Measurements from ENCODE around the gene TAS2R7.
"Not testable (repeated sequence)": the region's sequence is repeated elsewhere in the genome, so short reads cannot be mapped to it uniquely, and the experiment has no call there.

TAS2R7 gene, protein sequence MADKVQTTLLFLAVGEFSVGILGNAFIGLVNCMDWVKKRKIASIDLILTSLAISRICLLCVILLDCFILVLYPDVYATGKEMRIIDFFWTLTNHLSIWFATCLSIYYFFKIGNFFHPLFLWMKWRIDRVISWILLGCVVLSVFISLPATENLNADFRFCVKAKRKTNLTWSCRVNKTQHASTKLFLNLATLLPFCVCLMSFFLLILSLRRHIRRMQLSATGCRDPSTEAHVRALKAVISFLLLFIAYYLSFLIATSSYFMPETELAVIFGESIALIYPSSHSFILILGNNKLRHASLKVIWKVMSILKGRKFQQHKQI

GRCh38 chr12:10802587-10802986 lies at the start of gene TAS2R7:
Gene TAS2R7, minus strand, starts transcription at chr12:10802627. Its CDS starts 57 bp downstream, at chr12:10802570.
- DNase-seq (ENCODE audit: low read depth, low spot score): no peak

DNA sequence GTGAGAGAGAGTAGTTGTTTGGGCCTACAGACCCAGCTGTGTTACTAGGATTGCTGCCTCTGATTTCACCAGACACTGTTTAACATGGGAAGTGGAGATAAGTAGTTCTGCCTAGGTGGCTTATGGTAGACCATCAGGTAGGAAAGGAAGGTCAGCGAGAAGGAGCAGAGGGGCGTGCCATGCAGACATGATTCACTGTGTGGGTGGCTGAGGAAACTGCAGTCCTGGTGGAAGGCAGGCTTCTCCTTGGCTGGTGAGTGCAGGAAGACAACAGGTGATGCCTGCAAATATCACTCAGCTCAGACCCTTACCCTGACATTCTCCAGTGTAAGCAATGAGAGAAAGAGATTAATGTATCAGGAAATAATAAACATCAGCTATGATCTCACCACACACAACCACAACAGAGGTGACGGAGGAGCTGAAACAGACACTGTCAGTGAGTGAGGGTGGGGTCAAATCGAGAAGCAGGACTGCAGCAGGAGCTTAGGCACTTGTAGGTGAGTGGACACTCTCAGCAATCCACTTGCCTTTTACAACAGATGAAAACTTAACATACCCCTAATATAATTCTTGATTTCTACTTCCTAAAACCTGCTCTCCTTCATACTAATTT lies 48.9 kb upstream of the TAS2R7 start:
- DNase-seq (ENCODE audit: low read depth, low spot score): no peak

- DNase-seq (ENCODE audit: low read depth, low spot score): no peak
These were observed 47.0 kb upstream of the TAS2R7 start, which contains the start of gene PRR4 for GRCh38 chr12:10849425-10849878. Gene PRR4, minus strand, starts transcription at chr12:10849475. Its CDS starts 38 bp downstream, at chr12:10849437.

- no peak for DNase-seq (ENCODE audit: low read depth, low spot score)
These were observed 45.3 kb upstream of the TAS2R7 start for GRCh38 chr12:10847744-10848143.

- no peak for DNase-seq (ENCODE audit: low read depth, low spot score)
These were observed 40.4 kb upstream of the TAS2R7 start for GRCh38 chr12:10842862-10843261.

GRCh38 chr12:10838461-10838860 lies 36.0 kb upstream of the TAS2R7 start:
- no peak for DNase-seq (ENCODE audit: low read depth, low spot score)

DNA sequence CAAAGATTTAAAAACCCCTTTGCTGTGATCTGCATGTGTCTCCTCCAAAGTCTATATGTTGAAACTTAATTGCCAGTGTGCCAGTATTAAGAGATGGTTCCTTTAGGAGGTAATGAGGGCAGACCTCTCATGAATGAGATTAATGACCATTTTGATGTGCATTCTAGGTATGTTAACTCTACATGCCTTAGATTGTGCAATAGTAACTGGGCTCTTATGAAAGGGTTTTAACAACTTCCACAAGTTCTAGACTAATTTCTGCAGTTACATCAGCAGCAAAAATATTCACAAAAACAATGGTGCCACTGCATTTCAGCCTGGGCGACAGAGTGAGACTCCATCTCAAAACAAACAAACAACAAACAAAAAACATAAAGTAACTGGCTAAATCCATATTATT lies 27.6 kb upstream of the TAS2R7 start:
- peak; percentile 7 for DNase-seq (ENCODE audit: low read depth, low spot score)

GRCh38 chr12:10826258-10826657 lies 23.8 kb upstream of the TAS2R7 start, which contains the start of gene TAS2R10:
Gene TAS2R10, minus strand, starts transcription at chr12:10826358. Its CDS starts 89 bp downstream, at chr12:10826269.
- no peak for DNase-seq (ENCODE audit: low read depth, low spot score)

DNA sequence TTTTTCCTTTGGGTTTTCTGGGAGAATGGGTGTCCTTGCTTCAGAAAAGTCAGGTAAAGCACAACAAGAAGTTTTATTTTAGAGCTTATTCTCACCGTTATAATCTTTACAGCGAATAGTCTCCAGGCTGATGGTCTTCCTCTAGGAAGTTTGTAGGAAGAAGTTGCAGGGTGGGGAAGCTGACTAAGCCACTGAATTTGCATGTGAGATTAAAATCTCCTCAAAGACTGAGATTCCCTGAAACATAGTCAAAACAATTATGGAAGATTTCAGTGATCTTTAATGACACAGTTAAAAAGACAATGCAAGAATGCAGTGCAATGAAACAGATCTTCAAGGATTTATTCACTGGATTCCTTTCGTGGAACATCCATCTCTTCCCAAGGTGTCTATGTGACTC lies 22.5 kb upstream of the TAS2R7 start:
- DNase-seq (ENCODE audit: low read depth, low spot score): no peak

DNA sequence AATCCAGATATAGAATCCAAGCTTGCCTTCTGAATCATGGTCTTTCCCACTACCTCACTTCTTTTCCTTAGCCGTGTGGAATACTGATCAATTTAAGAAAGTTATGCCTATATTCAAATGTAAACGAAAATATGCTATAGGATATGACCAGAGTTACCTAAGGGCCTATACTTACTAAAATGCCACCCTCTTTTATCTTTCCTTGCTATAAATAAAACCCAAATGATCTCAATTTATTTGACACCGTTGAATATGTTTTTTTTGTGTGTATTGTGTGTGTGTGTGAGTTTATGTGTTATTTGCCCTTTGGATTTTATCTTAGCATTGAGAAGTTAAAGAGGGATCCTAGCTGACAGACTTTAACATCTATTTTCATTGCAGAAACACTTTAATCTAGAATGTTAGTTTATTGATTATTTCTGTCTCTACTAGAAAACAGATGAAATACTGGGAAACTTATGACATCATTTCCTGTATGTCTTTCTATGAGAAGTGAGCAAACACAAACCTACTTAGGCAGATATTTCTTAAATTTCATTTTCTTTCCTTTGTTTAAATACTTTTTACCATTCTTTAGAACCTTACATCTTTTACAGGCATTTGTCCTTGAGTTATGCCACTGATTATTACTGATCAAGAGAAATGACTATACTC lies 9.6 kb upstream of the TAS2R7 start:
- DNase-seq (ENCODE audit: low read depth, low spot score): no peak

DNA sequence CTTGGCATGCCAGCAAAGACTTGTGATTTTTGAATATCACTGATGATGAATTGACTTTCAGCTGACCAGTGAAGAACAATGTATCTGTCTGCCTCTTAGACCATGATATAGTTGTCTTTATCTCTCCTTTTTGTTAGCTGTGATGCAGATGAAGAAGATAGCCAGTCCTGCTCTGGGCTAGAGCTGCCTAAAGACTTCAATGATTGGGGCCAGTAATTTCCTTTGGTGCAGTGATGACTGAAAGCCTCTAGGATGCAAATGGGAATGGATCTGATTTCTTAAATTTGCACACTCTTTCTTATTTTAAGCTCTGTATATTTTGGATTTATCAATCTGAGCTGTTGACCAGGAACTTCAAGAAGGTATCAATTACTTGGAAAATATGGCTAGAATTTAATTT lies 7.6 kb upstream of the TAS2R7 start, which contains the start of gene TAS2R9:
TSS of gene TAS2R9 (minus strand) at position 101 of the 400 bp plus-strand sequence. CDS start at position 8, 93 bp downstream.
- no peak for DNase-seq (ENCODE audit: low read depth, low spot score)

DNA sequence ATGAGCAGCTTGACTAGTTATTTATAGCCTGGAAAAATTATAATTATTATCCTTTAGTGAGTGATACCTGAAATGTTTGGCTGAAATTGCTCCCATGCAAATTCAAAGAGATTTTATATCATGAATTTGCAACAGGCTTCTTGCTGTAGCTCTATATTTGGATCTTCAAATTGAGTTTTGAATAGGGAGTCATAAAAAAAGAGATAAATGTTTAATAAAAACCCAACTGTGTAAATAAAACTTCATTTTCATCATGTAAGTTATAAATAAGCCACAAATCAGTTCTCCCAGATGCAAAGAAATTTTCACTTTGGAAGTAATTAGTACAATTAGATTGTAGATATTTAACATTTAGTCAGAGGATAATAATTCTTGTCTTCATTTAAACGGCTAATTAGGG lies 4.8 kb upstream of the TAS2R7 start, which contains the start of gene TAS2R8:
TSS of gene TAS2R8 (minus strand) at position 101 of the 400 bp plus-strand sequence. CDS start 306 bp downstream, outside the sequence.
- DNase-seq (ENCODE audit: low read depth, low spot score): no peak

DNA sequence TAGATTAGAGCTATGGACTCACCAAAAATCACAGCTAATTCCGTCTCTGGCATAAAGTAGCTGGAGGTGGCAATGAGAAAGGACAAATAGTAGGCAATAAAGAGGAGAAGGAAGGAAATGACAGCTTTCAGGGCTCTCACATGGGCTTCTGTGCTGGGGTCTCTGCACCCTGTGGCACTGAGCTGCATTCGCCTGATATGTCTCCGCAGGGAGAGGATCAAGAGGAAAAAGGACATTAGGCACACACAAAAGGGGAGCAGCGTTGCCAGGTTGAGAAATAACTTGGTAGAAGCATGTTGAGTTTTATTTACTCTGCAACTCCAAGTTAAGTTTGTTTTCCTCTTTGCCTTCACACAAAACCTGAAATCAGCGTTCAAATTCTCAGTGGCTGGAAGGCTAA lies 686 bp downstream of the TAS2R7 start:
- no peak for DNase-seq (ENCODE audit: low read depth, low spot score)

GRCh38 chr12:10794222-10794621 lies 8.2 kb downstream of the TAS2R7 start:
- no peak for DNase-seq (ENCODE audit: low read depth, low spot score)

DNA sequence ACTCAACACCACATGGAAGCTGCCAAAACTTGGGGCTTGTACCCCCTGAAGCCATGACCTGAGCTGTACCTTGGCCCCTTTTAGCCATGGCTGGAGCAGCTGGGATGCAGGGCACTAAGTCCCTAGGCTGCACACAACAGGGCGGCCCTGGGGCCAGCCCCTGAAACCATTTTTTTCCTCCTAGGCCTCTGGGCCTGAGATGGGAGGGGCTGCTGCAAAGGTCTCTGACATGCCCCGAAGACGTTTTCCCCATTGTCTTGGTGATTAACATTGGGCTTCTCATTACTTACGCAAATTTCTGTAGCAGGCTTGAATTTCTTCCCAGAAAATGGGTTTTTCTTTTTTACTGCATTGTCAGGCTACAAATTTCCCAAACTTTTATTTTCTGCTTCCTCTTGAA lies 10.7 kb downstream of the TAS2R7 start:
- not testable (repeated sequence) for DNase-seq (ENCODE audit: low read depth, low spot score)

- no peak for DNase-seq (ENCODE audit: low read depth, low spot score)
These were observed 19.2 kb downstream of the TAS2R7 start for GRCh38 chr12:10783252-10783651.

DNA sequence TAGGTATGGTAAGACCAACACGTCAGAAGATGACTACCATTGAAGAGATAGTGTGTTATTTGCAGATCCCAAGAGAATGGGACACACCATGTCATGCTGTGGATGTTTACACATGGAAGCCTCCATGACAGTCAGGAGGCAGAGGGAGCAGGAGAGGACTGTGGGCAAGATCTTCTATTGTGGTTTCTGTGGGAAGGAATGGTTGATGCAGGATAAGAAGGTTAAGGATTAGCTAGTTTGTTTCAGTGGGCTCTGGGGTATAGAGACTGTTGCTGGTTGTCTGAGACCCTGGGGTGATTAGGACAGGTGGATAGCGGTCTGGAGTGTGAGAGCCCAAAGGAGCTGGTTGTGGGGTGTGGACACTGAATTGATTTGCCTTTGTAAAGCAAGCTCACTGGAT lies 23.3 kb downstream of the TAS2R7 start:
- no peak for DNase-seq (ENCODE audit: low read depth, low spot score)

- peak; percentile 56 for DNase-seq (ENCODE audit: low read depth, low spot score)
These were observed 31.2 kb downstream of the TAS2R7 start for GRCh38 chr12:10771132-10771733.

DNA sequence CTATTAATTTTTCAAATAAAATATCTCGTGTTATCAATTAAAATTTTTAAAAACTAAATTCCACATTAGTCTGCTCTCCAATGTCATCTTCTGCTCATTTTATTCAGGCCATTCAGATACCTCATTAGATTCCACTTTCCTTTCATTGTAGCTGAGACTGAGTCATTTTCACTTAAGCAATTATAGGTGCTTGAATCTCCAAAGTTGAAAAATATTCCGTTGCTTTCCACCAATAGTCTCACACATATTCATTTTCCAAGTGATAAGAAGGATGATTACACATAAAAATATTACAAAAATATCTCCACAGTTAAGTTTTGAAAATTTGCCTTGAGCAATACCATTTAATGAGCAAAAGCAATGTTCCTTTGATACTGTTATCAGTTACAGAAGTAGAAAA lies 42.8 kb downstream of the TAS2R7 start:
- no peak for DNase-seq (ENCODE audit: low read depth, low spot score)

DNA sequence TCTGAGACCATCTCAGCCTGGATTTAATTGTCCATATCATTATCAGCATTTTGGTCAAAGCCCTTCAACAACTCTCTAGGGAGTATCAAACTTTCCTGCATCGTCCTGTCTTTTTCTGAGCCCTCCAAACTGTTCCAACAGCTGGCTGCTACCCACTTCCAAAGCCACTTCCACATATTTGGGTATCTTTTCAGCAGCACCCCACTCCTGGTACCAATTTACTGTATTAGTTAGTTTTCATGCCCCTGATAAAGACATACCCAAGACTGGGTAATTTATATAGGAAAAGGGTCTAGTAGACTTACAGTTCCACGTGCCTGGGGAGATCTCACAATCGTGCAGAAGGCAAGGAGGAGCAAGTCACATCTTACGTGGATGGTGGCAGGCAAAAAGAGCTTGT lies 46.2 kb downstream of the TAS2R7 start:
- DNase-seq (ENCODE audit: low read depth, low spot score): no peak

DNA sequence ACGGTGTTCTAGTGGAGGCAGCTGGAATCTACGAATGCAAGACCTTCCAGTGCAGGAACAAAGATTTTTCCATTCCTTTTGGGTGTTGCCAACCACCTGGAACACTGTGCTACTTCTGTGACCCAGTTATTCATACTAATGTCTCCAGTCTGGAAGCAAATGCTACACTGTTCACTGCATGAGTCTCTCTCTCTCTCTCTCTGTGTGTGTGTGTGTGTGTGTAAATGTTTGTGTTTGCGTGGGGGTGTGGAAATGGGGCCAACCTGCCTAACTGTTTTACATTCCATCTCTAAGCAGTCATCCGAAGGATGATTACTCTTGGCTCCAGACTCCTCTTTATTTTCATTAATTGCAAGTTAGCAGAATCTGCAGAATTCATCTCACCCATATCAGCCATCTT lies 49.4 kb downstream of the TAS2R7 start:
- peak; percentile 63 for DNase-seq (ENCODE audit: low read depth, low spot score)
